GM20000 (cell line): ENCODE results near the gene INTU.

Experiments
- DNase-seq: peaks from one replicate; pipeline ENCODE4 v3.0.0; 2012; ENCODE audit warnings: low spot score
- CTCF ChIP-seq: IDR thresholded peaks from 2 replicates; pipeline ENCODE4 v1.5.1; 2012; ENCODE audit warnings: mild to moderate bottlenecking, control low read depth; ENCODE audit errors: extremely low read depth, missing control alignments

Gene INTU

GRCh38 chr4:127624173-127624572, 8.6 kb upstream of the INTU start:
- DNase-seq: no peak
- TF ChIP-seq CTCF: no peak

DNA sequence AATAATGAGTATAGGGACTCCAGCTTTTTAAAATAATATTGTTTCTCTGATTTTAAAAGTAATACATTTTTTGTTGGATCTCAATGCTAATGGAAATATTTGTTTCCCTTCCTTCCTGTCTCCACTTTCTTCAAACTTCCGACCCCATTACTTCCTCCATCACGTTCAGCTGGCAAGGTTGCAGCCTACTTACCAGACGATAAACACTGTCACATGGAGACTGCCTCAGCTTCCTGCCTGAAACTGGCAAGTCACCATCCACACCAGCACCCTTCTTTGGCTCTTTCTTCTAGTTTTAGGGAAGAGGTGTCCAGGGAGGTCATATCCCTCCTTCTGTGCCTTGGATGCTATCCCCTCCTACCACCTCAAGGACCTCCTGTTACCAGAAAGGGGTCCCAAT, 3.4 kb upstream of the INTU start:
- no peak for DNase-seq
- no peak for TF ChIP-seq CTCF

GRCh38 chr4:127630152-127630551, 2.6 kb upstream of the INTU start:
- no peak for TF ChIP-seq CTCF
- DNase-seq: no peak

- no peak for TF ChIP-seq CTCF
- no peak for DNase-seq
These were observed 1.3 kb upstream of the INTU start for GRCh38 chr4:127631420-127631819.

DNA sequence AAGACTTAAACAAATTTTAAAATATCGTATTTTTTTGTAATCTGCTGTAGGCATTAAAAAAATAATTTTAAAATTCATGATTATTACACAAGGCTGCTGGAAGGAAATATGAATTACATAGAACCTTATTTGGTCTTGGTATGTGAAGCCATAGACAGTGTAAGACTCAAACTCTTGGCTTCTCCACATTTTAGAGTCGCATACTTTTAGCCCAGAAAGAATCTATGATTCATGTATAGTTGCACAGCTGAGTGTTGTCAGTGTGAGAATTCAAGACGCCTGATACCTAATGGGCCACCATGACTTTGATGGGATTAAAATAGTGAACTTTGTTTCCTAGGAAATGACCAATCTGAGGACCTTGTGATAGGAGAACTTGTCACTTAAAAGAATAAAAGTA, 1.4 kb downstream of the INTU start:
- DNase-seq: no peak
- no peak for TF ChIP-seq CTCF

GRCh38 chr4:127641524-127641923, 8.8 kb downstream of the INTU start:
- no peak for TF ChIP-seq CTCF
- DNase-seq: no peak

GRCh38 chr4:127642169-127642568, 9.4 kb downstream of the INTU start:
- TF ChIP-seq CTCF: no peak
- DNase-seq: no peak
